Astrocyte (in vitro differentiated cells and primary cell): ENCODE data around the gene HOXD12. TPM values are rescaled to one million over a fixed set of nuclear protein-coding genes. Genes with fewer than 3 reads are reported as not detected.

Experiments used
- DNase-seq: peaks from one replicate; pipeline ENCODE4 v3.0.0-alpha.2; 2010; ENCODE audit warnings: low read depth
- FAIRE-seq: peaks from 2 replicates; lab custom pipeline; 2011; peaks lifted over from hg19 to GRCh38; lab: Jason Lieb, UNC
- H2AFZ ChIP-seq: 2 replicates; pipeline ENCODE4 v1.6.0; 2012; ENCODE audit warnings: low read depth, low read length, inconsistent platforms
- H3K27ac ChIP-seq: 2 replicates; pipeline ENCODE4 v1.5.1; 2011; ENCODE audit warnings: low read depth, low read length, inconsistent platforms
- H3K27me3 ChIP-seq: 2 replicates; pipeline ENCODE4 v1.6.0; 2011; ENCODE audit warnings: low read length, inconsistent platforms; ENCODE audit not compliant: insufficient read depth
- H3K36me3 ChIP-seq: 2 replicates; pipeline ENCODE4 v1.5.1; 2011; ENCODE audit warnings: low read length, inconsistent platforms; ENCODE audit not compliant: insufficient read depth
- H3K4me1 ChIP-seq: 2 replicates; pipeline ENCODE4 v1.5.1; 2011; ENCODE audit warnings: low read length, inconsistent platforms; ENCODE audit not compliant: insufficient read depth
- H3K4me2 ChIP-seq: 2 replicates; pipeline ENCODE4 v1.6.0; 2012; ENCODE audit warnings: low read length, inconsistent platforms
- H3K4me3 ChIP-seq: 2 replicates; pipeline ENCODE4 v1.5.1; 2011; ENCODE audit warnings: low read depth, mild to moderate bottlenecking, low read length, inconsistent platforms; ENCODE audit not compliant: insufficient read depth
- H3K79me2 ChIP-seq: 2 replicates; pipeline ENCODE4 v1.6.0; 2012; ENCODE audit warnings: mild to moderate bottlenecking, low read length, inconsistent platforms; ENCODE audit not compliant: insufficient read depth
- H3K9ac ChIP-seq: 2 replicates; pipeline ENCODE4 v1.6.0; 2012; ENCODE audit warnings: mild to moderate bottlenecking, low read length, inconsistent platforms
- H3K9me3 ChIP-seq: 2 replicates; pipeline ENCODE4 v1.5.1; 2012; ENCODE audit warnings: low read depth, mild to moderate bottlenecking, low read length, inconsistent platforms; ENCODE audit not compliant: insufficient read depth
- H4K20me1 ChIP-seq: 2 replicates; pipeline ENCODE4 v1.6.0; 2012; ENCODE audit warnings: low read length, inconsistent platforms; ENCODE audit not compliant: insufficient read depth
- H3K27ac Mint-ChIP-seq: one replicate; pipeline ENCODE4 v1.8.0; 2021; ENCODE audit warnings: mild to moderate bottlenecking, mixed read lengths; ENCODE audit not compliant: unreplicated experiment
- H3K27me3 Mint-ChIP-seq: one replicate; pipeline ENCODE4 v1.8.0; 2021; ENCODE audit warnings: low read depth, mixed read lengths; ENCODE audit not compliant: unreplicated experiment
- H3K36me3 Mint-ChIP-seq: one replicate; pipeline ENCODE4 v1.8.0; 2021; ENCODE audit warnings: low read depth, mixed read lengths; ENCODE audit not compliant: unreplicated experiment
- H3K4me1 Mint-ChIP-seq: one replicate; pipeline ENCODE4 v1.8.0; 2021; ENCODE audit warnings: low read depth, mixed read lengths; ENCODE audit not compliant: unreplicated experiment
- H3K4me3 Mint-ChIP-seq: one replicate; pipeline ENCODE4 v1.8.0; 2021; ENCODE audit warnings: mild to moderate bottlenecking, moderate library complexity, mixed read lengths; ENCODE audit not compliant: unreplicated experiment
- H3K9me3 Mint-ChIP-seq: one replicate; pipeline ENCODE4 v1.8.0; 2021; ENCODE audit warnings: mild to moderate bottlenecking, mixed read lengths; ENCODE audit not compliant: unreplicated experiment
- CTCF ChIP-seq: IDR thresholded peaks from 2 replicates; pipeline ENCODE4 v1.5.1; 2011; ENCODE audit warnings: low read depth, mild to moderate bottlenecking, inconsistent platforms, low read length, moderate library complexity; ENCODE audit not compliant: insufficient read depth
- EZH2 ChIP-seq: IDR thresholded peaks from 2 replicates; pipeline ENCODE4 v1.6.1; 2012; ENCODE audit warnings: mild to moderate bottlenecking, low read length, inconsistent platforms; ENCODE audit not compliant: insufficient read depth
- total RNA-seq: library from RNA; stranded (reverse); gene quantifications from 2 replicates; pipeline ENCODE4 v1.2.1, GENCODE V29; 2021

The HOXD12 gene
- total RNA-seq, 1 donor from 2014 or later, result not detected

GRCh38 chr2:176130957-176131847, 31.6 kb downstream of the HOXD12 start:
- DNase-seq, result no peak
- peaks cover 90% of the 10 kb centered on the region for H3K27me3 ChIP-seq
- H3K36me3 ChIP-seq, result no peaks in the 10 kb centered on the region
- no peaks in the 10 kb centered on the region for H3K36me3 Mint-ChIP-seq
- no peaks in the 10 kb centered on the region for H3K4me1 ChIP-seq
- no peaks in the 10 kb centered on the region for H3K9me3 ChIP-seq
- H3K4me2 ChIP-seq, result peak overlapping the region; percentile 72
- H3K4me1 Mint-ChIP-seq, result peaks cover 3% of the 10 kb centered on the region
- peak overlapping the region; percentile 68 for H3K27ac Mint-ChIP-seq
- H3K79me2 ChIP-seq, result no peaks in the 10 kb centered on the region
- no peaks in the 10 kb centered on the region for H4K20me1 ChIP-seq
- peak overlapping the region; percentile 17 for H3K4me3 Mint-ChIP-seq
- H3K27me3 Mint-ChIP-seq, result peaks cover 83% of the 10 kb centered on the region
- no peak for FAIRE-seq
- no peak overlapping the region for H2AFZ ChIP-seq
- no peak overlapping the region for H3K4me3 ChIP-seq
- no peak overlapping the region for H3K9ac ChIP-seq
- H3K27ac ChIP-seq, result no peak overlapping the region
- TF ChIP-seq CTCF (no peak), EZH2 (peak; percentile 18)
- peaks cover 27% of the 10 kb centered on the region for H3K9me3 Mint-ChIP-seq

GRCh38 chr2:176131848-176132158, 32.2 kb downstream of the HOXD12 start:
- Mint-ChIP-seq H3K4me3 (no peak overlapping the region), H3K4me1 (peaks cover 3% of the 10 kb centered on the region), H3K9me3 (peaks cover 27% of the 10 kb centered on the region), H3K36me3 (no peaks in the 10 kb centered on the region), H3K27ac (no peak overlapping the region), H3K27me3 (peaks cover 79% of the 10 kb centered on the region)
- DNase-seq (no peak), FAIRE-seq (no peak)
- Histone ChIP-seq H4K20me1 (no peaks in the 10 kb centered on the region), H3K27ac (no peak overlapping the region), H3K9ac (no peak overlapping the region), H3K4me1 (no peaks in the 10 kb centered on the region), H3K4me2 (peak overlapping the region; percentile 80), H3K9me3 (no peaks in the 10 kb centered on the region), H2AFZ (no peak overlapping the region), H3K79me2 (no peaks in the 10 kb centered on the region), H3K36me3 (no peaks in the 10 kb centered on the region), H3K27me3 (peaks cover 90% of the 10 kb centered on the region), H3K4me3 (no peak overlapping the region)
- TF ChIP-seq EZH2, result no peak
- TF ChIP-seq CTCF, result no peak
